Cardiac muscle cell (in vitro differentiated cells and primary cell): ENCODE data around the gene BLM. TPM values are rescaled to one million over a fixed set of nuclear protein-coding genes. Genes with fewer than 3 reads are reported as not detected.
A peak's percentile ranks its signal among the peaks of the same experiment; 100 is the strongest.

ENCODE experiments used
- DNase-seq, 2 donors: peaks; one replicate each; pipeline versions ENCODE4 v3.0.0 to v3.0.0-alpha.2; 2010 to 2017; ENCODE audit warnings: low read depth in 1 of 2, low spot score in 1 of 2
- H3K27ac ChIP-seq: fragments of 200-600 bp; sonication (generic); 2 replicates; pipeline ENCODE4 v1.5.1; 2016
- H3K27me3 ChIP-seq: fragments of 200-600 bp; sonication (generic); 2 replicates; pipeline ENCODE4 v1.6.0; 2016; ENCODE audit warnings: control low read depth
- H3K36me3 ChIP-seq: fragments of 200-600 bp; sonication (generic); 2 replicates; pipeline ENCODE4 v1.5.1; 2016; ENCODE audit warnings: control low read depth
- H3K4me1 ChIP-seq: fragments of 200-600 bp; sonication (generic); 2 replicates; pipeline ENCODE4 v1.8.1; 2017; ENCODE audit warnings: low read depth, mild to moderate bottlenecking, mixed run types
- H3K4me3 ChIP-seq: fragments of 200-600 bp; sonication (generic); 2 replicates; pipeline ENCODE4 v1.5.1; 2016; ENCODE audit warnings: mild to moderate bottlenecking
- H3K9me3 ChIP-seq: fragments of 200-600 bp; sonication (generic); 2 replicates; pipeline ENCODE4 v1.5.1; 2017; ENCODE audit warnings: low read depth, mild to moderate bottlenecking, control low read depth
- CTCF ChIP-seq: IDR thresholded peaks from 2 replicates; pipeline ENCODE4 v1.5.1; 2012; ENCODE audit warnings: low read depth, mild to moderate bottlenecking, low read length
- polyA plus RNA-seq: library from polyadenylated mRNA; unstranded; fragments of >200 nt; fragmentation: Nextera tagmentation; extraction: Ambion mirVana; gene quantifications from 2 replicates; pipeline ENCODE4 v1.2.1, GENCODE V29; 2016
- total RNA-seq: library from RNA; depleted of rRNA; stranded (reverse); fragments of >200 nt; gene quantifications from 2 replicates; pipeline ENCODE4 v1.2.3, GENCODE V29; 2016

BLM gene
- total and polyA plus RNA-seq, 2 experiments from 2014 or later: 2.6 to 6.3 TPM

DNA sequence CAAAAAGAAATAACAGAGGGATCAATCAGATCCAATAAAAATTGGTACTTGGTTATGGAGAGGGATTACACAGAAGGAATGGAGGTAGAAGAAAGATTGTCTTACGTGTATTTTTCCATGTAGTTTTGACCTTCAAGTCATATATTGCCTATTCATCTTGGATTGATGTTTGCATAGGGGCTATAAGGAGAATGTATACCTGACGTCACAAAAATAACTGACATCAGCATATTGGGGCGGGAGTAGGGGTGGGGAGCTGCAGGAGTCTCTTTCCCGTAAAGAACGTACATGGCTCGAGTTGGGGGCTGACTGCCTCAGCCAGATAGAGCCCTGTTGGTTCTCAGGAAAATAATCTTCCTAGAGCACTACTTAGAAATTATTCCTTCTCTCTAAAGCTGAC, 145.3 kb downstream of the BLM start:
- no peaks in the 10 kb centered on the region for H3K27me3 ChIP-seq
- no peak for DNase-seq
- no peaks in the 10 kb centered on the region for H3K36me3 ChIP-seq
- H3K4me1 ChIP-seq: peaks cover 14% of the 10 kb centered on the region
- no peaks in the 10 kb centered on the region for H3K9me3 ChIP-seq
- no peak overlapping the region for H3K4me3 ChIP-seq
- TF ChIP-seq CTCF: no peak
- H3K27ac ChIP-seq: no peak overlapping the region

GRCh38 chr15:90862964-90863778, 146.0 kb downstream of the BLM start:
- Histone ChIP-seq H3K27ac (no peak overlapping the region), H3K9me3 (no peaks in the 10 kb centered on the region), H3K4me1 (peaks cover 14% of the 10 kb centered on the region), H3K36me3 (no peaks in the 10 kb centered on the region), H3K27me3 (no peaks in the 10 kb centered on the region), H3K4me3 (no peak overlapping the region)
- TF ChIP-seq CTCF: no peak
- DNase-seq: peak in 1 of 2 donors; percentile 57

DNA sequence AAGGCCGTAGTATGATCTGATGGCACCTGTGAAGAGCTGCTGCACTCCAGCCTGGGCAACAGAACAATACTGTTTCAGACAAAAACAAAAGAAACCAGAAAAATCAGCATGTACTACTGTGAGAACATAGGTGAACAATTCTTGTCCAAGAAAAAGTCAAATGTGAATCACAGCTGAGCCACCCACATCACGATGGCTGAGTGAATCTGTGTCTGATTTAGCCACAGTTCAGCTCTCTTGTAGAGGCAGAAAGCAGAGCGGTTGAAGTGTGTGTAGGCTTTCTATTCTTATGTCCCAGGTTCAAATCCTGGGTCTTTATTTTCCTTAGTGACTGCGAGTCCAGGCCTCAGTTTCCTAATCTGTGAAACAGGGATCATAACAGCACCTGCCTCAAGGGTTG, 146.8 kb downstream of the BLM start:
- Histone ChIP-seq H3K36me3 (no peaks in the 10 kb centered on the region), H3K27ac (no peak overlapping the region), H3K4me1 (peaks cover 17% of the 10 kb centered on the region), H3K27me3 (no peaks in the 10 kb centered on the region), H3K9me3 (no peaks in the 10 kb centered on the region), H3K4me3 (no peak overlapping the region)
- no peak for TF ChIP-seq CTCF
- DNase-seq: no peak

GRCh38 chr15:90864507-90864906, 147.4 kb downstream of the BLM start:
- Histone ChIP-seq H3K27me3 (no peaks in the 10 kb centered on the region), H3K27ac (no peak overlapping the region), H3K9me3 (no peaks in the 10 kb centered on the region), H3K4me1 (peaks cover 19% of the 10 kb centered on the region), H3K36me3 (no peaks in the 10 kb centered on the region), H3K4me3 (no peak overlapping the region)
- DNase-seq: no peak
- TF ChIP-seq CTCF: no peak

DNA sequence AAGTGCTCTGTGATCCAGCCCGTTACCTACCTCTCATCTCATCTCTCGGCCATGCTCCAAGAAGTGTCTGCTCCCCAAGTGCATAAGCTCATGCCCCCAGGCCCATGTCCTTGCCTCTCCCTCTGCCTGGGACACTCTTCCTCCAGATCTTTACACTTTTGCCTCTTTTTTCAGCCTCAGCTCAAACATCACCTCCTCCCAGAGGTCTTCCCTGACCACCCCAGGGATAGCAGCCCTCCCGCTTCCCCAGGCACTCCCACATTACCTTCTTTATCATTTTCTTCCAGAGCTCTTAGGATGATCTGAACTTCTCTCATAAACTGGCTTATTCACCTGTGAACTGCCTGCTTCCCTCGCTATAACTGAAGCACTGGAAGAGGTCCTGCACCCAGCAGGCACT, 148.6 kb downstream of the BLM start:
- TF ChIP-seq CTCF: no peak

More for the DNA sequence above, 148.6 kb downstream of the BLM start:
- Histone ChIP-seq H3K27ac (no peak overlapping the region), H3K36me3 (no peaks in the 10 kb centered on the region), H3K9me3 (no peaks in the 10 kb centered on the region), H3K4me3 (no peak overlapping the region), H3K4me1 (peaks cover 19% of the 10 kb centered on the region), H3K27me3 (no peaks in the 10 kb centered on the region)
- DNase-seq: no peak

Other genes starting within 250 kb of the BLM start
- 14.0 and 24.5 TPM in 2 replicates for gene CRTC3, start 187.4 kb upstream of the BLM start, total RNA-seq
- 15.1 and 21.7 TPM in 2 replicates for gene CRTC3, start 187.4 kb upstream of the BLM start, polyA plus RNA-seq
- gene FURIN, start 151.2 kb downstream of the BLM start, total RNA-seq: 66.3 and 79.6 TPM in 2 replicates
- gene FURIN, start 151.2 kb downstream of the BLM start, polyA plus RNA-seq: 57.7 and 69.3 TPM in 2 replicates
- gene FES, start 167.2 kb downstream of the BLM start, total RNA-seq: 13.3 and 19.8 TPM in 2 replicates
- gene FES, start 167.2 kb downstream of the BLM start, polyA plus RNA-seq: 5.4 and 12.7 TPM in 2 replicates
- 31.9 and 53.0 TPM in 2 replicates for gene MAN2A2, start 186.0 kb downstream of the BLM start, total RNA-seq
- gene MAN2A2, start 186.0 kb downstream of the BLM start, polyA plus RNA-seq: 54.3 and 66.3 TPM in 2 replicates
- 31.2 and 32.5 TPM in 2 replicates for gene HDDC3, start 215.2 kb downstream of the BLM start, total RNA-seq
- gene HDDC3, start 215.2 kb downstream of the BLM start, polyA plus RNA-seq: 22.5 and 24.9 TPM in 2 replicates
- gene UNC45A, start 217.9 kb downstream of the BLM start, total RNA-seq: 61.8 and 68.2 TPM in 2 replicates
- 52.5 and 61.1 TPM in 2 replicates for gene UNC45A, start 217.9 kb downstream of the BLM start, polyA plus RNA-seq
- gene RCCD1, start 237.5 kb downstream of the BLM start, total RNA-seq: 18.6 and 43.0 TPM in 2 replicates
- gene RCCD1, start 237.5 kb downstream of the BLM start, polyA plus RNA-seq: 32.8 and 50.6 TPM in 2 replicates